HG02840 (cell line): ENCODE results near the gene ANKDD1B.
"Not testable (repeated sequence)": the region's sequence is repeated elsewhere in the genome, so short reads cannot be mapped to it uniquely, and the experiment has no call there.

Source experiments
- ATAC-seq: cut with Tn5 transposase; IDR thresholded peaks from one replicate; pipeline ENCODE4 v1.9.1; 2021; ENCODE audit warnings: mild to moderate bottlenecking, moderate library complexity, moderate number of reproducible peaks; ENCODE audit not compliant: unreplicated experiment, low FRiP score

Gene ANKDD1B

GRCh38 chr5:75611311-75612225, at the start of gene ANKDD1B:
ANKDD1B (plus strand) TSS chr5:75611453; CDS start chr5:75611635, 182 bp downstream.
- ATAC-seq, result no peak

GRCh38 chr5:75565991-75566709, 45.1 kb upstream of the ANKDD1B start:
- not testable (repeated sequence) for ATAC-seq

DNA sequence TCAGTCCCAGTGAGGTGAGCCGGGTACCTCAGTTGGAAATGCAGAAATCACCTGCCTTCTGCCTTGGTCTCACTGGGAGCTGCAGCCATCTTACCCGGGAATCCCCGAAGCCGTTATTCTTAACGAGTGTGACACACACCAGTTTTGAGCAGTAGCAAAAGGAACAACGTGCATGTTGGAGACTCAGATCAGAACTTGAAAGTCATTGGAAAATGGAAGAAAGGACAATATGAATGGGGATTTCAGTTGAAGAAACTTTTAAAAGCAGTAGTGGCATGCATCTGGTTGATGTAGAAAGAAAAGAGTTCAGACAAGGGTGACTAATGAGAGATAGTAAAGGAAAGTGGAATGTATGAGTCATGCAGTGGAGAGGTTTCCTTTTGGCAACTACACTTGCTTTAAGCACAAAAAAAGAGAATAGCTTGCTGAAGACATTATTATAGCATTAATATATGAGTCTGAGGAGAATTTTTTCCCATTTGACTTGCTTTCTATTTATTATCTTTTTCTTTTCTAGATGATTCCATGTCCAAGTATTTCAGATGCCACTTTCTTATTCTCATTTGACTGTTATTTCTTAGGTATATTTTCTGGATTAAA, 44.4 kb upstream of the ANKDD1B start:
- peak; percentile 79 for ATAC-seq

GRCh38 chr5:75567710-75568109, 43.5 kb upstream of the ANKDD1B start:
- ATAC-seq, result no peak

DNA sequence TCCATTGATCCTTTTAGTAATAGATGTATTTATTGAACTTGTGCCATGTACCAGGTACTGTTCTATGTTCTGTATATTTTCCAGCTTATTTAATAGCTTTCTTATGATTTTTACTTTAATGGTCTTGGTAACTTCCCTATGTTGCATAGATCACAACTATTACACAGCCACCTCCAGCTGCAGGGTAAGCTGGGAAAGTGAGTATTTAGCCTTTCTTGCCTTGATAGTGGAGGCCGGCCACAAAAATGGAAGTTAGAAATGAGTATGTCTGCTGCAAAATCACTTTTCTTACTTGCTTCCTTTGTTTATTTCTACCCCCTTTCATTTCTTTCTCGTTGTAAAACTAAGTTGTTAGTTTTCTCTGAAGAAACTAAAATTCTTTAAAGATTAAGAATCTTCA, 43.1 kb upstream of the ANKDD1B start:
- no peak for ATAC-seq

GRCh38 chr5:75571547-75571946, 39.7 kb upstream of the ANKDD1B start:
- no peak for ATAC-seq

GRCh38 chr5:75574791-75575190, 36.5 kb upstream of the ANKDD1B start:
- ATAC-seq, result peak; percentile 13

DNA sequence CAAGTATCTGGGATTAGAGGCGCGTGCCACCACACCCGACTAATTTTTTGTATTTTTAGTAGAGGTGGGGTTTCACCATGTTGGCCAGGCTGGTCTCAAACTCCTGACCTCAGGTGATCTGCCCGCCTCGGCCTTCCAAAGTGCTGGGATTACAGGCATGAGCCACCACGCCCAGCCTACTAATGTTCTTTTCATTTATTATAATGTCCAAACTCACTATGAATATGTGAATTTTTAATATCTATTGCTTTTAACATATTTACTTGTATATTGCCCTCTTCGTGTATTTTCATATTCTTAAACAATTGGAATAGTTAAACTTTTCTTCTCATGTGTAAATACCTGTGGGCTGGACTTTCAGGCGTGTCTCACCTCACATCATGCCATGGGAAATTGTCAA, 33.0 kb upstream of the ANKDD1B start:
- not testable (repeated sequence) for ATAC-seq

DNA sequence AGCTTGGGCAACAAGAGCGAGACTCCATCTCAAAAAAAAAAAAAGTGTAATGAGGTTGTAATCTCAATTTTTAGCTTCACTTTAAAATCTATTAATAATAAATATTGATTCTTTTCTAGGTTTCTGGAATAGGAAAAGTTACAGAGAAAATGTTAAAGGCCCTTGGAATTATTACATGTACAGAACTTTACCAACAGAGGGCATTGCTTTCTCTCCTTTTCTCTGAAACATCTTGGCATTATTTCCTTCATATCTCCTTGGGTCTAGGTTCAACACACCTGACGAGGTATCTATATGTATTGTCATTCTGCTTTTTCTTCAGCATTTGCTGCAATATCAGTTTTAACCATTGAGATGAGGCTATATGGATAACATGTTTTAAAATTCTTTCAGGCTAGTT, 26.6 kb upstream of the ANKDD1B start:
- no peak for ATAC-seq

GRCh38 chr5:75588666-75589065, 22.6 kb upstream of the ANKDD1B start:
- ATAC-seq, result no peak

DNA sequence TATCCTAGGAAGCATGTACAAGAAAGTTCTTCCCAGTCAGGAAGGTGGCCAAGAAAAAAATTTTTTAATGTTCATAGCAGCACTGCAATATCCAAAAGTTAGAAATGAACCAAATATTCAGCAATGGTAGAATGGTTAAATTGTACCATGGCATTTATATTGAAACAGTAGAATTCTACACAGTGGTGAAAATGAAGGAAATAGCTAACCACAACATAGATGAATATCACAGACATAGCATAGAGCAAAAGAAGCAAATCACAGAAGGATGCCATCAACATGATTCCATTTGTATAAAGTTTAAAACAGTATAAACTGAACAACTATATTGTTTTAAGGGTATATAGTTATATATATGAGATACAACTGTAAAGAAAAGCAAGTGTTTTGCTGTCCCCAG, 10.7 kb upstream of the ANKDD1B start:
- no peak for ATAC-seq

GRCh38 chr5:75601567-75601966, 9.7 kb upstream of the ANKDD1B start:
- ATAC-seq, result no peak

GRCh38 chr5:75601996-75602395, 9.3 kb upstream of the ANKDD1B start:
- no peak for ATAC-seq

DNA sequence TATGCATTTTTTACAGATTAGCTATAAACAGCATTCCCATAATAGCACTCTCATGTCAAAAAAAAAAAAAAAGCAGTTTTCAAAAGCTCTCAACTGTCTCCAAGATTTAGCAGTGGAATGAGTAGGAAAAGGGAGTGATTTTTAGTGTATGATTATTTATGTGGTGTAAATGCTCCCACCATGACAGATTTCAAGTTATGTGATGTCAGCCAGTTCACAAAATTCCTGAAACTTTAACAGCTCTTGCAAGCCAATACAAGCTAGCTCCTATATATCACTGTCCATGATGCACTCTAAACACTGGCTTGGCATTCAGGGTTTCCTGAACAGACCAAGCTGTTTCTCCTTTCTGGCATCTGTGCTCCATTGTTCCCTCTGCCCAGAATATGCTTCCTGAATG, 7.9 kb upstream of the ANKDD1B start:
- ATAC-seq, result no peak

GRCh38 chr5:75603821-75604220, 7.4 kb upstream of the ANKDD1B start:
- ATAC-seq, result no peak

GRCh38 chr5:75607341-75607740, 3.9 kb upstream of the ANKDD1B start:
- ATAC-seq, result not testable (repeated sequence)

- no peak for ATAC-seq
These were observed 2.4 kb upstream of the ANKDD1B start for GRCh38 chr5:75608870-75609269.

DNA sequence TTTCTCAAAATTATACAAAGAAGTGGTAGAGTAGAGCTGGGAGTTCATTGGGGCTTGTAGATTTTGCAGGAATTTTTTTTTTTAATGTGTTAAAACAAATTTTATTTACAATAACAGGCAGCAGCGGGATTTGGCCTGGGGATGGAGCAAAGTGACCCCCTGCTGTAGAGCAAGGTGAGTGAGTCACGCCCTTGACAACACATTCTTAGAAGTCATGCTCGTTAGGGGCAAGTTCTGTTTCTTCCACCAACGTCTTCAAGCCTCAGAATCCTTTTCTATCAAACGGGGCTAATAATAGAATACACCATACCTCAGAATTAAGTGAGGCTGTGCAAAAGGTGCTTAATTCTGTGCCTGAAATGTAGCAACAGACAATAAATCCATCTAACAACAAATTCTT, 1.1 kb upstream of the ANKDD1B start:
- ATAC-seq, result no peak

GRCh38 chr5:75610859-75611310, 368 bp upstream of the ANKDD1B start:
- ATAC-seq, result not testable (repeated sequence)

DNA sequence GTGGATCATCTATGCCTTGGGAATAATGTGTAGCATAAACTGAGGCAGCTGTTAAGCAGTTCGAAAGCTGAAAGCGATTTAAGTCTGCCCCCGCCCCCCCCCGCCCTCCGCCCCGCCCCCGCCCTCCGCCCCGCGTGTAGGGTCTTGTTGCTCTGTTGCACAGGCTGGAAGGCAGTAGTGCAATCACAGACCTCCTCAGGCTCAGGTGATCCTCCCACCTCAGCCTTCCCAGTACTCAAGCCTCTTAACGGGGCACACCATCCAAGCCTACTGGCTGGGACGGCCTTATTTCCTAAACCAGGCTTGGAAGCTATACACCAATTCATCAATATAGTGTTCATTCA, 945 bp downstream of the ANKDD1B start:
- no peak for ATAC-seq

GRCh38 chr5:75612901-75613300, 1.6 kb downstream of the ANKDD1B start:
- no peak for ATAC-seq
